ENCODE results near the gene NR1H3. TPM values are rescaled to one million over a fixed set of nuclear protein-coding genes. Genes with fewer than 3 reads are reported as not detected.

The NR1H3 gene
- polyA plus RNA-seq, 3 donors = 4.4 to 20.3 (median 9.3) TPM

GRCh38 chr11:47247502-47247901, 10.3 kb upstream of the NR1H3 start:
- H3K4me2 ChIP-seq (replicated peaks; ENCODE audit: extremely low read depth, low read length, poor library complexity, severe bottlenecking) = peak overlapping the region; percentile 92

GRCh38 chr11:47248304-47248663, 9.5 kb upstream of the NR1H3 start:
- intact Hi-C loops (cut with micrococcal nuclease) = loop anchor here (5.0 to 10.0 kb wide), 2 partner anchors 313 to 316 kb away; partner anchors contain the start of gene CSTPP1 (in 1 of the 2)
- peaks cover 31 to 35% of the 10 kb centered on the region in 2 donors for H3K36me3 Mint-ChIP-seq
- Histone ChIP-seq H3K4me1 (ENCODE audit: control insufficient read depth in 1 of 2, insufficient read depth in 2 of 2, low read length in 2 of 2) (peaks cover 15 to 21% of the 10 kb centered on the region in 2 donors), H2AFZ (ENCODE audit: insufficient read depth, low read depth, low read length, poor library complexity, severe bottlenecking) (peak overlapping the region; percentile 91), H3K36me3 (replicated peaks in 1 of 2; ENCODE audit: control insufficient read depth in 1 of 2, insufficient read depth in 2 of 2, low read length in 2 of 2) (peaks cover 23 to 37% of the 10 kb centered on the region in 2 donors), H3K4me2 (replicated peaks; ENCODE audit: extremely low read depth, low read length, poor library complexity, severe bottlenecking) (peak overlapping the region; percentile 92), H3K79me2 (ENCODE audit: insufficient read depth, low read length) (peaks cover 27% of the 10 kb centered on the region), H3K9ac (ENCODE audit: insufficient read depth, low read length, poor library complexity, severe bottlenecking) (peak overlapping the region; percentile 81), H3K4me3 (replicated peaks in 1 of 3; ENCODE audit: low read depth in 2 of 3, low read length in 3 of 3) (peak overlapping the region; percentile 76 to 97 (median 95)), H3K27me3 (ENCODE audit: control insufficient read depth in 2 of 2, insufficient read depth in 2 of 2, low read length in 2 of 2) (no peaks in the 10 kb centered on the region), H4K20me1 (ENCODE audit: insufficient read depth, low read length) (no peaks in the 10 kb centered on the region), H3K9me3 (replicated peaks in 1 of 2; ENCODE audit: control insufficient read depth in 1 of 2, insufficient read depth in 1 of 2, low read length in 2 of 2) (no peaks in the 10 kb centered on the region), H3K27ac (ENCODE audit: low read depth in 1 of 2, low read length in 2 of 2) (peak overlapping the region; percentile 61 to 92)
- WGBS (ENCODE audit: insufficient coverage) = 0% methylated on average over 6 of the region's 7 CpGs
- H3K4me3 Mint-ChIP-seq = peak overlapping the region; percentile 95 to 100
- H3K9me3 Mint-ChIP-seq = peaks cover 0 to 2% (median 0%) of the 10 kb centered on the region in 7 donors
- no peaks in the 10 kb centered on the region for H3K27me3 Mint-ChIP-seq (ENCODE audit: low read depth in 3 of 3)
- peak overlapping the region; percentile 92 to 99 (median 98) for H3K27ac Mint-ChIP-seq
- no peak for TF ChIP-seq CTCF (IDR thresholded peaks at IDR 0.05)
- peak in 2 of 3 donors; percentile 15 to 21 for DNase-seq
- H3K4me1 Mint-ChIP-seq = peaks cover 25% of the 10 kb centered on the region

More at GRCh38 chr11:47247502-47247901, 10.3 kb upstream of the NR1H3 start:
- H3K27ac ChIP-seq (ENCODE audit: low read depth in 1 of 2, low read length in 2 of 2) = no peak overlapping the region
- peaks cover 25% of the 10 kb centered on the region for H3K4me1 Mint-ChIP-seq
- intact Hi-C loops (cut with micrococcal nuclease) = loop anchor here (5.0 to 10.0 kb wide), 2 partner anchors 313 to 315 kb away; partner anchors contain the start of gene CSTPP1 (in 1 of the 2)
- peaks cover 15 to 21% of the 10 kb centered on the region in 2 donors for H3K4me1 ChIP-seq (ENCODE audit: control insufficient read depth in 1 of 2, insufficient read depth in 2 of 2, low read length in 2 of 2)
- no peak for DNase-seq
- H3K36me3 Mint-ChIP-seq = peaks cover 39 to 41% of the 10 kb centered on the region in 2 donors
- no peak for TF ChIP-seq CTCF (IDR thresholded peaks at IDR 0.05)
- WGBS (ENCODE audit: insufficient coverage) = 88% methylated on average over 4 of the region's 5 CpGs
- peak overlapping the region; percentile 91 for H2AFZ ChIP-seq (ENCODE audit: insufficient read depth, low read depth, low read length, poor library complexity, severe bottlenecking)
- peaks cover 30 to 45% of the 10 kb centered on the region in 2 donors for H3K36me3 ChIP-seq (replicated peaks in 1 of 2; ENCODE audit: control insufficient read depth in 1 of 2, insufficient read depth in 2 of 2, low read length in 2 of 2)
- H3K79me2 ChIP-seq (ENCODE audit: insufficient read depth, low read length) = peaks cover 27% of the 10 kb centered on the region
- no peaks in the 10 kb centered on the region for H3K27me3 ChIP-seq (ENCODE audit: control insufficient read depth in 2 of 2, insufficient read depth in 2 of 2, low read length in 2 of 2)
- no peak overlapping the region for H3K27ac Mint-ChIP-seq
- peaks cover 0 to 2% (median 0%) of the 10 kb centered on the region in 7 donors for H3K9me3 Mint-ChIP-seq
- H3K4me3 Mint-ChIP-seq = peak overlapping the region in 1 of 2 donors; percentile 100
- no peaks in the 10 kb centered on the region for H3K9me3 ChIP-seq (replicated peaks in 1 of 2; ENCODE audit: control insufficient read depth in 1 of 2, insufficient read depth in 1 of 2, low read length in 2 of 2)
- no peaks in the 10 kb centered on the region for H3K27me3 Mint-ChIP-seq (ENCODE audit: low read depth in 3 of 3)
- peak overlapping the region in 1 of 3 experiments; percentile 97 for H3K4me3 ChIP-seq (replicated peaks in 1 of 3; ENCODE audit: low read depth in 2 of 3, low read length in 3 of 3)
- no peaks in the 10 kb centered on the region for H4K20me1 ChIP-seq (ENCODE audit: insufficient read depth, low read length)
- H3K9ac ChIP-seq (ENCODE audit: insufficient read depth, low read length, poor library complexity, severe bottlenecking) = no peak overlapping the region

All from CD14-positive monocyte (primary cell).